ENCODE data around the gene PIGM.

DNA sequence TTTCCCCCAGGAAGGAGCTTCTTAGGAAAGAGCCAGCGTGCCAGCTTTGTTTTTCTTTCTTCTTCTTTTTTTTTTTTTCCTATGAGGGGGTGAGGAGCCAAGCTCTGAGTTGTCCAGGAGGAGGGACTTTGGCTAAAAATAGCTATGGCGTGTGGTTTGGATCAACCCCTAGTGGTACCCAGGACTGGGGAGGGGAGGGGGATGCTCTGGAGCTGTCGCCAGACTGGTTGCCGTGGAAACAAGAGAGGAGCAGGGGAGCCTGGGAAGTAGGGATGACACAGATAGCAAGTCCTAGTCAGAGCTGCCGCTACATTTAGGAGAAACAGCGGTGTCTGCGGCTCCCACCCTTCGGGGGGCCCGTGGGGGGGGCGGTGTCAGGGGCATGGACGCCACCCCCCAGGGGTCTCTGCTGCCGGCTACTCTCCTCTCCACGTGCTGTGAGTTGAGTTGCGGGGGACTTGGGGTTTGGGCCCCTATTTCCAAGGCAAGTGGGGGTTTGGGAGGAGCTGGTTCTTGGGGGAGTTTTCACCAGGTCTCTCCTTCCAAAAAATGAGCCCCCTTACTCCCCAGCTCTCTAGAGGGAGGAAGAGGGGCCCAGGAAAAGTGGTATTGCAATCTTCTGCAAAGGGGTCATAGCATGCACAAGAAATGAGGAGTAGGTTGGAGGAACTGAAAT, 49.6 kb upstream of the PIGM start, which contains the start of gene KCNJ9:
- TF ChIP-seq, protein P1, sequence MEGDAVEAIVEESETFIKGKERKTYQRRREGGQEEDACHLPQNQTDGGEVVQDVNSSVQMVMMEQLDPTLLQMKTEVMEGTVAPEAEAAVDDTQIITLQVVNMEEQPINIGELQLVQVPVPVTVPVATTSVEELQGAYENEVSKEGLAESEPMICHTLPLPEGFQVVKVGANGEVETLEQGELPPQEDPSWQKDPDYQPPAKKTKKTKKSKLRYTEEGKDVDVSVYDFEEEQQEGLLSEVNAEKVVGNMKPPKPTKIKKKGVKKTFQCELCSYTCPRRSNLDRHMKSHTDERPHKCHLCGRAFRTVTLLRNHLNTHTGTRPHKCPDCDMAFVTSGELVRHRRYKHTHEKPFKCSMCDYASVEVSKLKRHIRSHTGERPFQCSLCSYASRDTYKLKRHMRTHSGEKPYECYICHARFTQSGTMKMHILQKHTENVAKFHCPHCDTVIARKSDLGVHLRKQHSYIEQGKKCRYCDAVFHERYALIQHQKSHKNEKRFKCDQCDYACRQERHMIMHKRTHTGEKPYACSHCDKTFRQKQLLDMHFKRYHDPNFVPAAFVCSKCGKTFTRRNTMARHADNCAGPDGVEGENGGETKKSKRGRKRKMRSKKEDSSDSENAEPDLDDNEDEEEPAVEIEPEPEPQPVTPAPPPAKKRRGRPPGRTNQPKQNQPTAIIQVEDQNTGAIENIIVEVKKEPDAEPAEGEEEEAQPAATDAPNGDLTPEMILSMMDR (IDR thresholded peaks at IDR 0.05): no peak
- no peak for TF ChIP-seq POLR2A (IDR thresholded peaks at IDR 0.05)
